Lower leg skin (tissue), 3 donors: ENCODE data around the gene MEOX1.

Source experiments
- POLR2A ChIP-seq, 2 donors: fragments of 450-650 bp; IDR thresholded peaks; one replicate each; pipeline ENCODE4 v1.6.1; 2016 to 2017; ENCODE audit warnings: antibody characterized with exemption in 2 of 2, mild to moderate bottlenecking in 1 of 2, moderate library complexity in 1 of 2
- TF ChIP-seq, protein P1 (sequence below), 3 donors: fragments of 450-650 bp; IDR thresholded peaks; one replicate each; pipeline ENCODE4 v1.5.1; 2016; ENCODE audit warnings: antibody characterized with exemption in 3 of 3, mild to moderate bottlenecking in 3 of 3, moderate library complexity in 2 of 3

DNA sequence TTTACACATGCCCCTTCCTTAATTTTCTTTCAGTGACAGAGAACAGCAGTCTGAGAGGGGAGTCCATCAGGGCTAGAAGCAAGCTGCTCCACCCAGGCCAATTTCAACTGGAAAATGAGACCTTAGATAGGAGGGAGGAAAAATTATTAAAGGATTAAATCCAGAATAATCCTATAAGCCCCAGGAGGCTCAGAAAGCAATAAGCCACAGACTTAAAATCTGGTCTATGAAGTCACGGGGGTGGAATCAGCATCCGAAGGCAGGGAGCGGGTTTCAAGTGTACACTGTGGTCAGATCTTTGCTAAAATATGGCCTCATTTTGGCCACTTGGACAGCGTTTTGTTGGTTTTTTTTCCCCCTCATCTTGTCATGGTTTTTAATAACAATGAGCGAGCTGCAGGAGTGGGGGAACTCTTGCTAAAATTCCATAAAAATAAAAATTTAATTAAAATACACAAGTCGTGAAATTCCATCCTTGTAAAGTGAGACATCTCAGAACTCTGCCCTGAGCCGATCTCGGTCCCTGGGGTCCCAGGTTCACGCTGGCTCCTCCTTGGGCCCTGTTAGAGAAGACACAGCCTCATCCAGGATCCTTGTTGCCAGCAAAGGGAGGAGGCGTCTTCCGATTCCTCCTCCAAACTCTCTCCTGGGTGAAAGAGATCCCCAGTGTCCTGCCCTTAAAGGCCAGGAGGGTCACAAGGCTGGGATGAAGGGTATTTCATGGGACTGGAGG, 63.9 kb downstream of the MEOX1 start:
- TF ChIP-seq, protein P1, sequence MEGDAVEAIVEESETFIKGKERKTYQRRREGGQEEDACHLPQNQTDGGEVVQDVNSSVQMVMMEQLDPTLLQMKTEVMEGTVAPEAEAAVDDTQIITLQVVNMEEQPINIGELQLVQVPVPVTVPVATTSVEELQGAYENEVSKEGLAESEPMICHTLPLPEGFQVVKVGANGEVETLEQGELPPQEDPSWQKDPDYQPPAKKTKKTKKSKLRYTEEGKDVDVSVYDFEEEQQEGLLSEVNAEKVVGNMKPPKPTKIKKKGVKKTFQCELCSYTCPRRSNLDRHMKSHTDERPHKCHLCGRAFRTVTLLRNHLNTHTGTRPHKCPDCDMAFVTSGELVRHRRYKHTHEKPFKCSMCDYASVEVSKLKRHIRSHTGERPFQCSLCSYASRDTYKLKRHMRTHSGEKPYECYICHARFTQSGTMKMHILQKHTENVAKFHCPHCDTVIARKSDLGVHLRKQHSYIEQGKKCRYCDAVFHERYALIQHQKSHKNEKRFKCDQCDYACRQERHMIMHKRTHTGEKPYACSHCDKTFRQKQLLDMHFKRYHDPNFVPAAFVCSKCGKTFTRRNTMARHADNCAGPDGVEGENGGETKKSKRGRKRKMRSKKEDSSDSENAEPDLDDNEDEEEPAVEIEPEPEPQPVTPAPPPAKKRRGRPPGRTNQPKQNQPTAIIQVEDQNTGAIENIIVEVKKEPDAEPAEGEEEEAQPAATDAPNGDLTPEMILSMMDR (IDR thresholded peaks at IDR 0.05), result no peak
- TF ChIP-seq POLR2A (IDR thresholded peaks at IDR 0.05), result no peak
